ENCODE measurements around the gene TBC1D22A.

DNA sequence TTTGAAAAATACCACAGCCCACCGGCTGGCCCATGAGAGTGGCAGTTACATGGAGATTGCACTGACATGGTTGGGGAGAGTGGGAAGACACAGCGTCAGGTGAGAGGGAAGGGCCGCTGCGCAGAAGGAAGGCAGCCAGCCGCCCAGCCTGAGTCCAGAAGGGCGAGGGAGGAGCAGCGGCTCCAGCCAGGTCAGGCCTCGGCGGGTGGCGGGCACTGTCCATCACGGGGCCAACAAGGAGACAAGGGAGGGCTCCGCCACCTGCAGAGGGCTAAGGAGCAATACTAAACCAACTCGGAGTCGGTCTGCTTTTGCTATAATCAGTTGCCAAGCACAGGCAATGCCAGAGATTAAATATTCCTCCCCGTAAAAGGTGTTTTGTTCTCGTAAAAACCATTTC is 384.5 kb downstream of the TBC1D22A start:
- TF ChIP-seq, protein P1, sequence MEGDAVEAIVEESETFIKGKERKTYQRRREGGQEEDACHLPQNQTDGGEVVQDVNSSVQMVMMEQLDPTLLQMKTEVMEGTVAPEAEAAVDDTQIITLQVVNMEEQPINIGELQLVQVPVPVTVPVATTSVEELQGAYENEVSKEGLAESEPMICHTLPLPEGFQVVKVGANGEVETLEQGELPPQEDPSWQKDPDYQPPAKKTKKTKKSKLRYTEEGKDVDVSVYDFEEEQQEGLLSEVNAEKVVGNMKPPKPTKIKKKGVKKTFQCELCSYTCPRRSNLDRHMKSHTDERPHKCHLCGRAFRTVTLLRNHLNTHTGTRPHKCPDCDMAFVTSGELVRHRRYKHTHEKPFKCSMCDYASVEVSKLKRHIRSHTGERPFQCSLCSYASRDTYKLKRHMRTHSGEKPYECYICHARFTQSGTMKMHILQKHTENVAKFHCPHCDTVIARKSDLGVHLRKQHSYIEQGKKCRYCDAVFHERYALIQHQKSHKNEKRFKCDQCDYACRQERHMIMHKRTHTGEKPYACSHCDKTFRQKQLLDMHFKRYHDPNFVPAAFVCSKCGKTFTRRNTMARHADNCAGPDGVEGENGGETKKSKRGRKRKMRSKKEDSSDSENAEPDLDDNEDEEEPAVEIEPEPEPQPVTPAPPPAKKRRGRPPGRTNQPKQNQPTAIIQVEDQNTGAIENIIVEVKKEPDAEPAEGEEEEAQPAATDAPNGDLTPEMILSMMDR (IDR thresholded peaks at IDR 0.05), result no peak
- no peak for TF ChIP-seq POLR2A (IDR thresholded peaks at IDR 0.05)

Data from transverse colon (tissue), 3 donors.